Measurements from ENCODE around the gene GMDS. TPM values are rescaled to one million over a fixed set of nuclear protein-coding genes. Genes with fewer than 3 reads are reported as not detected.

Gene GMDS
- total RNA-seq, 1 experiment from 2014 or later, result 27.6 TPM

- DNase-seq, result no peak
- Histone ChIP-seq H4K91ac (ENCODE audit: insufficient read length, low read depth, low read length) (no peak overlapping the region), H3K56ac (ENCODE audit: insufficient read length, low read depth, low read length) (no peak overlapping the region), H3K79me2 (ENCODE audit: insufficient read depth, low read length) (no peaks in the 10 kb centered on the region), H3T11ph (ENCODE audit: low read length) (no peak overlapping the region), H3K9me3 (ENCODE audit: control insufficient read depth, low read depth, low read length) (no peaks in the 10 kb centered on the region), H2BK20ac (ENCODE audit: low read depth, low read length, poor library complexity, severe bottlenecking) (no peak overlapping the region), H3K9ac (ENCODE audit: extremely low read depth, insufficient read length, low read length) (no peak overlapping the region), H3K23me2 (ENCODE audit: insufficient read length, low read depth, low read length, poor library complexity, severe bottlenecking) (no peaks in the 10 kb centered on the region), H2BK120ac (ENCODE audit: low read depth, low read length, poor library complexity, severe bottlenecking) (no peak overlapping the region), H2BK15ac (ENCODE audit: low read depth, low read length) (no peak overlapping the region), H3K23ac (ENCODE audit: insufficient read length, low read depth, low read length) (no peak overlapping the region), H3K14ac (ENCODE audit: insufficient read depth, low read length) (no peak overlapping the region), H3K18ac (ENCODE audit: insufficient read length, low read depth, low read length) (no peak overlapping the region), H2AK5ac (ENCODE audit: insufficient read length, low read length) (no peak overlapping the region), H2AFZ (ENCODE audit: low read length) (no peak overlapping the region), H3K4me1 (ENCODE audit: insufficient read depth, low read length) (no peaks in the 10 kb centered on the region), H3K27me3 (ENCODE audit: insufficient read depth, low read length) (no peaks in the 10 kb centered on the region), H3K4me2 (ENCODE audit: insufficient read depth, insufficient read length, low read length) (no peak overlapping the region), H3K79me1 (ENCODE audit: insufficient read depth, low read depth, low read length, poor library complexity, severe bottlenecking) (no peaks in the 10 kb centered on the region), H4K8ac (replicated peaks; ENCODE audit: insufficient read length, low read depth, low read length) (no peak overlapping the region), H4K5ac (ENCODE audit: insufficient read length, low read depth, low read length) (no peak overlapping the region), H3K27ac (ENCODE audit: insufficient read length, low read depth, low read length) (no peak overlapping the region), H3K4ac (ENCODE audit: low read depth, low read length) (no peak overlapping the region), H2BK5ac (ENCODE audit: insufficient read length, low read length) (no peak overlapping the region), H2BK12ac (ENCODE audit: insufficient read length, low read depth, low read length) (no peak overlapping the region), H4K20me1 (ENCODE audit: control insufficient read depth, insufficient read depth, insufficient read length) (no peaks in the 10 kb centered on the region)
- Mint-ChIP-seq H3K27me3 (ENCODE audit: low read depth) (no peaks in the 10 kb centered on the region), H3K27ac (no peak overlapping the region; a peak in 2 of 7 replicates), H3K9me3 (peaks cover 9 to 11% of the 10 kb centered on the region in 2 experiments), H3K4me1 (no peaks in the 10 kb centered on the region), H3K36me3 (ENCODE audit: insufficient read depth in 1 of 3, low read depth in 3 of 3) (peaks cover 0 to 19% (median 0%) of the 10 kb centered on the region in 3 experiments; a peak in 4 of 7 replicates), H3K4me3 (no peak overlapping the region)
- WGBS (ENCODE audit: extremely low coverage, insufficient read length, low lambda C conversion rate), result no CpG with 5 or more reads among the region's 9 CpGs
- no peak for TF ChIP-seq CTCF (conservative IDR thresholded peaks at IDR 0.05)
These were observed 164.0 kb downstream of the GMDS start for GRCh38 chr6:2081155-2082138.
